ENCODE data around the gene LRRC7. TPM values are rescaled to one million over a fixed set of nuclear protein-coding genes. Genes with fewer than 3 reads are reported as not detected.

Gene LRRC7
- total RNA-seq, 2 experiments from 2014 or later: 0.14 to 0.20 TPM

- no peak for ATAC-seq (ENCODE audit: poor library complexity)
- Histone ChIP-seq H3K4me1 (ENCODE audit: insufficient read depth, low read length) (no peaks in the 10 kb centered on the region), H3K27ac (ENCODE audit: low read depth in 1 of 2, low read length in 2 of 2) (no peak overlapping the region), H3K4me3 (ENCODE audit: low read length) (no peak overlapping the region), H3K27me3 (ENCODE audit: control insufficient read depth in 1 of 2, insufficient read depth in 2 of 2, low read length in 2 of 2) (no peaks in the 10 kb centered on the region), H3K36me3 (ENCODE audit: insufficient read depth, low read length) (no peaks in the 10 kb centered on the region), H3K9me3 (ENCODE audit: control insufficient read depth in 1 of 2, insufficient read depth in 1 of 2, low read length in 2 of 2) (no peaks in the 10 kb centered on the region)
- intact Hi-C loops (cut with DNase I, micrococcal nuclease): no loop called here
- ChIA-PET CTCF (no interaction called here), POLR2A (no interaction called here)
- Mint-ChIP-seq H3K4me3 (no peak overlapping the region), H3K4me1 (ENCODE audit: low read depth) (no peaks in the 10 kb centered on the region), H3K27ac (no peak overlapping the region), H3K9me3 (peaks cover 3% of the 10 kb centered on the region), H3K36me3 (ENCODE audit: low read depth) (no peaks in the 10 kb centered on the region), H3K27me3 (no peaks in the 10 kb centered on the region)
- TF ChIP-seq, protein P1, sequence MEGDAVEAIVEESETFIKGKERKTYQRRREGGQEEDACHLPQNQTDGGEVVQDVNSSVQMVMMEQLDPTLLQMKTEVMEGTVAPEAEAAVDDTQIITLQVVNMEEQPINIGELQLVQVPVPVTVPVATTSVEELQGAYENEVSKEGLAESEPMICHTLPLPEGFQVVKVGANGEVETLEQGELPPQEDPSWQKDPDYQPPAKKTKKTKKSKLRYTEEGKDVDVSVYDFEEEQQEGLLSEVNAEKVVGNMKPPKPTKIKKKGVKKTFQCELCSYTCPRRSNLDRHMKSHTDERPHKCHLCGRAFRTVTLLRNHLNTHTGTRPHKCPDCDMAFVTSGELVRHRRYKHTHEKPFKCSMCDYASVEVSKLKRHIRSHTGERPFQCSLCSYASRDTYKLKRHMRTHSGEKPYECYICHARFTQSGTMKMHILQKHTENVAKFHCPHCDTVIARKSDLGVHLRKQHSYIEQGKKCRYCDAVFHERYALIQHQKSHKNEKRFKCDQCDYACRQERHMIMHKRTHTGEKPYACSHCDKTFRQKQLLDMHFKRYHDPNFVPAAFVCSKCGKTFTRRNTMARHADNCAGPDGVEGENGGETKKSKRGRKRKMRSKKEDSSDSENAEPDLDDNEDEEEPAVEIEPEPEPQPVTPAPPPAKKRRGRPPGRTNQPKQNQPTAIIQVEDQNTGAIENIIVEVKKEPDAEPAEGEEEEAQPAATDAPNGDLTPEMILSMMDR (IDR thresholded peaks at IDR 0.05): no peak
- DNase-seq: no peak
Measured at GRCh38 chr1:69827732-69828131, 260.0 kb downstream of the LRRC7 start.

DNA sequence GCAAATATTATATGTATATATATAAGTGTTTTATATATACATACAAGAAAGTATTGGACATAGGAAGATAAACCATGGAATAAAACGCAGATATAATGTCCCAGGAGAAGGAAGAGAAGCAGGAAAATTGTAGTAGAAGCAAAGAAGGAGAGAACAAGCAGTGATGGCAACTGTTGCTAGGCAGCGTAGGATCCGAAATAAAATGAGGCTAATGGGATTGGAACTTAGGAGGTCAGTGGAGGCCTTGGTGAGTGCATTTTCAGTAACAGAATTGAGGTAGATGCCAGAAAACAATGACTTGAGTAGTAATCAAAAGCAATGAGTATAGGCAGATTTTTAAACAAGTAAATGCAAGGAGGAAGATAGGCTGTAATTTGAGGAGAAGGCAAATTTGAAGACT is 265.8 kb downstream of the LRRC7 start:
- Histone ChIP-seq H3K4me1 (ENCODE audit: insufficient read depth, low read length) (no peaks in the 10 kb centered on the region), H3K36me3 (ENCODE audit: insufficient read depth, low read length) (no peaks in the 10 kb centered on the region), H3K4me3 (ENCODE audit: low read length) (no peak overlapping the region), H3K9me3 (ENCODE audit: control insufficient read depth in 1 of 2, insufficient read depth in 1 of 2, low read length in 2 of 2) (no peaks in the 10 kb centered on the region), H3K27me3 (ENCODE audit: control insufficient read depth in 1 of 2, insufficient read depth in 2 of 2, low read length in 2 of 2) (no peaks in the 10 kb centered on the region), H3K27ac (ENCODE audit: low read depth in 1 of 2, low read length in 2 of 2) (no peak overlapping the region)
- no peak overlapping the region for H3K27ac Mint-ChIP-seq
- CTCF ChIA-PET: no interaction called here
- H3K36me3 Mint-ChIP-seq (ENCODE audit: low read depth): no peaks in the 10 kb centered on the region
- no peaks in the 10 kb centered on the region for H3K4me1 Mint-ChIP-seq (ENCODE audit: low read depth)
- H3K9me3 Mint-ChIP-seq: peaks cover 3% of the 10 kb centered on the region
- no peak for DNase-seq
- TF ChIP-seq, protein P1 (IDR thresholded peaks at IDR 0.05): no peak
- POLR2A ChIA-PET: no interaction called here
- no peaks in the 10 kb centered on the region for H3K27me3 Mint-ChIP-seq
- intact Hi-C loops (cut with DNase I, micrococcal nuclease): no loop called here
- no peak for ATAC-seq (ENCODE audit: poor library complexity)
- H3K4me3 Mint-ChIP-seq: no peak overlapping the region

GRCh38 chr1:69834336-69834735 is 266.6 kb downstream of the LRRC7 start:
- Mint-ChIP-seq H3K27me3 (no peaks in the 10 kb centered on the region), H3K27ac (no peak overlapping the region), H3K4me1 (ENCODE audit: low read depth) (no peaks in the 10 kb centered on the region), H3K36me3 (ENCODE audit: low read depth) (no peaks in the 10 kb centered on the region), H3K4me3 (no peak overlapping the region), H3K9me3 (peaks cover 3% of the 10 kb centered on the region)
- TF ChIP-seq, protein P1 (IDR thresholded peaks at IDR 0.05): no peak
- intact Hi-C loops (cut with DNase I, micrococcal nuclease): no loop called here
- Histone ChIP-seq H3K27me3 (ENCODE audit: control insufficient read depth in 1 of 2, insufficient read depth in 2 of 2, low read length in 2 of 2) (no peaks in the 10 kb centered on the region), H3K4me3 (ENCODE audit: low read length) (no peak overlapping the region), H3K9me3 (ENCODE audit: control insufficient read depth in 1 of 2, insufficient read depth in 1 of 2, low read length in 2 of 2) (no peaks in the 10 kb centered on the region), H3K27ac (ENCODE audit: low read depth in 1 of 2, low read length in 2 of 2) (no peak overlapping the region), H3K4me1 (ENCODE audit: insufficient read depth, low read length) (no peaks in the 10 kb centered on the region), H3K36me3 (ENCODE audit: insufficient read depth, low read length) (no peaks in the 10 kb centered on the region)
- DNase-seq (no peak), ATAC-seq (ENCODE audit: poor library complexity) (no peak)
- ChIA-PET CTCF (no interaction called here), POLR2A (no interaction called here)

Measured in CD4-positive, alpha-beta T cell (primary cell).